Pons (tissue), 1 donor: Measurements from ENCODE around the gene C1orf159.
A peak's percentile ranks its signal among the peaks of the same experiment; 100 is the strongest.

Source experiments
- DNase-seq: peaks from one replicate; pipeline ENCODE4 v3.0.0-alpha.2; 2016; ENCODE audit warnings: low spot score

The C1orf159 gene

DNA sequence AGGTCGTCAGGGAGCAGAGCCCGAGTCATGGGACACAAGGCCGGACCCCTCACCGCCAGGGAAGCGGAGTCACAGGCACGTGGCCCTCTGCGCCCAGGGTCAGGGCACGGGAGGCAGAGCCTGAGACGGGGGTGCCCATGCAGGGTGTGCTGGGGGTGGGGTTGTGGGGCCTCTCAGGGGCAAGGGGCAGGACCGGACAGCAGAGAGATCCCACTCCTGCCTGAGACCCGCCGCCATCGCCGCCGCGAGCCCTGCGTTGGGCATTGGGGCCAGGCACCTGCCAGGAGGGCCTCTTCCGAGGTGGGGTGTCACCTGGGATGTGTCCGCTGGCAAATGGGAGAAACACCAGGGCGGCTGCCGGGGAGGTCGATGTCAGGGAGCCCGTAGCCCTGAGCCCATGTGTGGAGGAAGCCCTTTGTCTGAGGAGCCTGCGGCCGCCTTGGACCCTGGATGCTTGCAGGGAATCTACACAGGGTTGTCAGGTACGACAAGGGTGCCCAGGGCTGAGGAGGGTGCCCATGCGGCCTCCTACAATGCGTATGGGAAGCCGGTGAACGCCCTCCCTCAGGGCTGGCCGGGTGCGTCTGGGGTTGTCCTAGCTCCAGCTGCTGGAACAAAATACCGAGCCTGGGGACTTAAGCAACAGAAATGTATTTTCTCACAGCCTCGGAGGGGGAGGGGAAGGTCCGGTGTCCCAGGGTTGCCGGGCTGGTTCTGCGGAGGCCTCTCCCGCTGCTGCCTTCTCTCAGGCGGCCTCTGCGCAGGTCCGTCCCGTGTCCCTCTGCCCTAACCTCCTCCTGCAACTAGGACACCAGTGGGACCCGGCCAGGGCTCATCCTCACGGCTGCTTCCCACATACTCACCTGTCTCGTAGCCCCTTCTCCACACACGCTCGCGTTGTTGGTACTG is 16.4 kb upstream of the C1orf159 start:
- no peak for DNase-seq

- DNase-seq, result no peak
Measured at GRCh38 chr1:1130206-1131120, 14.6 kb upstream of the C1orf159 start.

- no peak for DNase-seq
Measured at GRCh38 chr1:1129381-1129821, 13.5 kb upstream of the C1orf159 start.

DNA sequence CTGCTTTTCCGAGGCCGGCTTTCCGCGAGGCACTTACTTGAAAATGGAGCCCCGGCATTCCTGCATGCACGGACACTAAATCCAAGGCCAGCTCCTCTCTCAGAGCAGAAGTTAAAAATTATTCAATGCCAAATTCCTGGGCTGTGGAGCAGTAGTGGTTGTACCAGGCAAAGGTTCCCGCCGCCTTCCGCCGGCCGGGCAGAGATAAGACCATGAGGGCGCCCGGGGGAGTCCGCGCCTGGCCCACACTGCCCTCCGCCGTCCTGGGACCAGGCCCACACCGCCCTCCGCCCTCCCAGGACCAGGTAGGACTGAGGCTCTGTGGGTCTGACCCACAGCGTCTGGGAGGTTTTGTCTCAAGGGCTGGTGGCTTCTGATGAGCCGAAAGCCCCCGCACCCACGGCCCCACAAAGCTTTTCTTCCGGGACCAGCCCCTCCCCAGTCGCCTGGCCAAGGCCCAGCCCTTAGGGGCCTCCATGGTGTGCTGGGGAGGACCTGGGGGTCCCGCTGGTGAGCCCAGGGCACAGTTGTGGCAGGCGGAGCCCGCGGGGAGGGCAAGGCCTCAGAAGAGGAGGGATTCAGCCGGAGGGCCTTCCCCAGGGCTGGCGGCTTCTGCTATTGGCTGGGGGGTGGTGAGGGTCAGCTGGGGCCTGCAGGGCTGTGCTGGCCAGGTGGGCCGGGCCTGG is 12.7 kb upstream of the C1orf159 start:
- DNase-seq, result no peak

DNA sequence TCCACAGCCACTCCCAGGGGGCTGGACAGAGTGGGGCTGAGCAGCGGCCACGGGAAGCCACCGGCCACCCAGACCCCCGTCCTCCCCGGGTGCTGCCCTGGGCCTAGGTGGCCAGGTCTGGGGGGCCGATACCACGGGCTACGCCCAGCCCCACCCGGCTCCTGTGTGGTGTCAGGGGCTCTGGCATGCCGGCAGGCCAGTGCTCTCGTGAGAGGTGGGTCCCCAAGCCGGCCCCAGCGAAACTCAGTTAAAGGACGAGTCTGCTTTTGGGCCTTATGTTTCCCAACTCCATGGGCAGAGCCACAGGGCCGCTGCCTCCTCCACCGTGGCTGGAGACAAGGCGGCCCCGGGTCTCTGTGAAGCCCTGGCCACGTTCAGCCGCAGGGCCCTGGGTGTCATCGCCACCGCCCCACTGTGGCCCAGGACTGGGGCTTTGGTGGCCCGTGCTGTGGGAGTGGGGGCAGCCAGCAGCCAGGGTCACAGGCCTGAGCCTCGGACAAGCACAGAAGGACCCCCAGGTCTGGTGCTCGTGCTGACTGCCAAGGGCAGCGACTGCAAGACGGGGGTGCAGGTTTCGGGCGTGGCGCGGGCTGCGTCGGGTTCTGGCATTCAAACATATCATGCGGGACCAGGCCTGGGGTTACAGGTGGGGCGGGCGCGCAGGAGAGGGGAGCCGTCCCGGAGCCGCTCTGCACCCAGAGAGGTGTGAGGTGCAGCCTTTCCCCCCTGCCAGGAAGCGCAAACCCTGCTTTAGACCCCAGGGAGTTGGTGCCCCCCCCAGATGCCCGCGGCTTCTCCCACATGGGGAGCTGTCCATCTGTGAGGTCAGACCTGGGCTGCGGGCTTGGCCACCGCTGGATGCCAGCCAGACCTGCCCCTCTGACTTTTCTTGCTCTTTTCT is 11.9 kb upstream of the C1orf159 start:
- DNase-seq, result no peak

DNA sequence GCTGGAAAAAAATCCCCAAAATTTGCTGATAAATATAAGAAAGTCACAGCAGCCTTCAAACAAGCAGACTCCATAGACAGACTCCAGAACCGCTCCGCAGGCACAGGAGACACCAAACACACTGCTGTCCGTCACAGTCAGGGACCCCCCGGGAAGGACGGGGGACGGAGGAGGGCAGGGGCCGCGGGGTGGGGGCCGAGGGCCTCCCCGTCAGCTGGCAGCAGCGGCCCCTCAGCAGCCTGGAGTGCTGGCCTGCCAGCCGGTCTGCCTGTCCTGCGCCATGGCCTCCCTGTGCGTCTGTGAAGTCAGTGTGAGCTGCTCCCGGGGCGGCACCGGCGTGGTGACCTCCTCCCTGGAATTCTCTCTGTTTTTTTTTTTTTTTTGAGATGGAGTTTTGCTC is 10.1 kb upstream of the C1orf159 start:
- no peak for DNase-seq

DNA sequence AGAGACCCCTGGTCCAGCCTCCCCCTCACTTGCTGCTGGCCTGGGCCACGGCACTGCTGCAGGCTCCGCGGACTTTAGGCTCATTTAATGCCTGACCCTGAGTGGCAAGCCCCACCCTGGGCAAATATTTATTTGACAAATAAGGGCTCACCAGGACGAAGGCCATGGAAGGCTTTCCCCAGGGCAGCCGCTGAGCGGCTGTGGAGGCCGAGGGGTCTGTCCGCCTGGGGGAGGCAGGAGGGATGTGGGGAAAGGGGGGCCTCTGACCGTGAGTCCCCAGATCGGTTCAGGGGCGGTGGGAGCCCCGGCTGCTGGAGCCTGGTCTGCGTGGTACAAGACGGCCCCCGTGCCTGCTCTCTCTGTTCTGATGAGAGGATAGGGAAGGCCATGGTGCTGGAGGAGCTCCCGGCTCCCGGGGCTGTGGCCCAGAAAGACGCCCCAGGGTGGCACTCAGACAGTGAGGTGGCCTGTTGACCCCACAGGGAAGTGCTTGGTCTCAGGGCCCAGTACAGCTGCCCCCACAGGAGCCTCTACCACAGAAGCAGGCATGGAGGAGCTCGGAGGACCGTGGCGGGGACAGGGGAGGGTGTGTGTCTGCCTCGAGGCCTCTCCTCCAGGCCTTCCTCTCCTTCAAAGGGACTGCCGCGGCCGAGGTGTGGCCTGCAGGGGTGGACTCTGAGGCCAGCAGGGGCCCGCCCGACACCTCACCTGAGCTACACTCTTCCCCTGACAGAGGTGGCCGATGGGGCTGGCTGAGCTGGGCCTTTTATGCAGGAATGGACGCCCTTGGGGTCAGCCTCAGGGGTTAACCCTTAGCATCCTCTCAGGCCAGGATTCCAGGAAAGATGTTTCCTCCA is 9.1 kb upstream of the C1orf159 start:
- no peak for DNase-seq

GRCh38 chr1:1124508-1124785 is 8.6 kb upstream of the C1orf159 start:
- no peak for DNase-seq

DNA sequence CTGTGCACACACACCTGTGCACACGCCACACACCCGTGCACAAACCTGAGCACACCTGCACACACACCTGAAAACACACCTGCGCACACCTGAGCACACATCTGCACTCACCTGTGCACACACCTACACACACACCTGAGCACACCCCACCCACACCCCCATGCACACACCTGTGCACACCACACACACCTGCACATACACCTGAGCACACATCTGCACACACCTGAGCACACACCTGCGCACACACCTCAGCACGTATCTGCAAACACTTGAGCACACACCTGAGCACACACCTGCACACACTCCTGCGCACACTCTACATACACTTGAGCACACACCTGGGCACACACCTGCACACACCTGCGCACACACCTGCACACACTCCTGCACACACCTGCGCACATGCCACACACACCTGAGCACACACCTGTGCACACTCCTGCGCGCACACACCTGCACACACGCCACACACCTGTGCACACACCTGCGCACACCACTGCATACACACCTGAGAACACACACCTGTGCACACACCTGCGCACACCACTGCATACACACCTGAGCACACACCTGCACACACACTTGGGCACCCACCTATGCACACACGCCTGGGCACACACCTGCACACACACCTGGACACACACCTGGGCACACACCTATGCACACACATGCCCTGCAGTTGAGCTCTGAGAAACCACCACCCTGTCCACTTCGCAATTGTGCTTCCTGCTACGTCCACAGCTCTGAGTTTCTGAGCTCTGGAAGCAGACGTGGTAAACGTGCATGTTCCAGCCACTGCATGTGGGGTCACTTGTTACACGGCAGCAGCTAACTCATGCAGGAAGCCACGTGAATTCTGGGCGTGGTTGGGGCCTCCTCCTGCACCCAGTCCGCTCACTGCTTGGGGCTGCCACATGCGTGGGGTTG is 8.0 kb upstream of the C1orf159 start:
- DNase-seq, result no peak

DNA sequence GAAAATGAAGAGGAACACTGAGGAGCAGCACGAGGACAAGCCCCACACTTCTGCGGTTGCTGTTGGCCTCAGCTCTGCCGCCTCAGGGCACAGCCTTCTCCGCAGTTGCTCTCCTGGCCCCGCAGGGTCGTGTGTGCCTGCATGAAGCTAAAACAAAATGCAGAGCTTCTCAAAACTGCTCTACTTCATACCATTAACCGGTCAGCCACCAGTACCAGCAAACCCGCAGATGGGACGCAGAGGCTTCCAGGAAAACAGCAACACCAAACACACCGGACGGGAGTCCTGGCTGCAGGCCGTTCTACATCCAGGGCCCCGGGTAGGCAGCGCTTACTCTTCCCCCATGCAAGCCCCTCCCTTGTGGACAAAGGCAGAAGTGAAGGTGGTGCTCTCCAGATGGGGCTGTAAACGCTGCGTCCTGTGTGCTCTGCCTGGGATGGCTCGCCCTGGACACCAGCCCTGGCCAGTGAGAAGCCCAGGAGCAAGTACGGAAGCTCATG is 7.1 kb upstream of the C1orf159 start:
- no peak for DNase-seq

DNA sequence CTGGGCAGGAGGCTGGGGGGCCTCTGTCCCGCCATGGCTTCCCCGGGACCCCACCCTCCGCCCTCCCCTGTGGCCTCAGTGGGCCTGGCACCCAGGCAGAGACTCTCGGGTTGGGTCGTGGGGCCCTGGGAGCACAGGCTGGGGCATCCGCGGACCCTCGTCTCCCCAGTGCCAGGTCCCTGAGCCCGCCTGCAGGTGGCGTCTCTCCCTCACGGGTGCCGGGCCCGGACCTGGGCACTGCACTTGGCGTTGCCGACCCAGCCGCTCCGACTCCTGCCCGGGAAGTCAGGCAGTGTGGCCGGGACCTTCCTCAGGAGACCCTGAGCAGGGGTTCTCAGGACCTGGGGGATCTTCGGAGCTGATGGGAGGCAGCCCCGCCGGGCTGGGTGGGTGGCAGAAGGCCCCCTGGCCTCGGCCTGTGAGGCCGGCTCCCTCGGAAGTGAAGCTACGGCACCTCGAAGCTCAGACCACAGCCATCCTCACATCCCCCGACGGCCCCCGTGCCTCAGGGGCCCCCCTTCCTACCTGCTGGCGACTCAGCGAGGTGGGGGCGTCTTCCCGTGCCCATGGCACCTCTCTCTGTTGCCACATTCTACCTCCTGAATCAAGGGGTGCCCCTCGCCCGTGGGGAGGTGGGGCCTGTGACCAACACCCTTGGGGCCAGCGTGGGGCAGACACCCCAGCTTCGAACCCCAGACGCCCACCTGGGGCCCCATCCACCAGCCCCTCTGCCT is 6.4 kb upstream of the C1orf159 start:
- DNase-seq, result peak; percentile 58

GRCh38 chr1:1121611-1122077 is 5.8 kb upstream of the C1orf159 start:
- DNase-seq, result no peak

DNA sequence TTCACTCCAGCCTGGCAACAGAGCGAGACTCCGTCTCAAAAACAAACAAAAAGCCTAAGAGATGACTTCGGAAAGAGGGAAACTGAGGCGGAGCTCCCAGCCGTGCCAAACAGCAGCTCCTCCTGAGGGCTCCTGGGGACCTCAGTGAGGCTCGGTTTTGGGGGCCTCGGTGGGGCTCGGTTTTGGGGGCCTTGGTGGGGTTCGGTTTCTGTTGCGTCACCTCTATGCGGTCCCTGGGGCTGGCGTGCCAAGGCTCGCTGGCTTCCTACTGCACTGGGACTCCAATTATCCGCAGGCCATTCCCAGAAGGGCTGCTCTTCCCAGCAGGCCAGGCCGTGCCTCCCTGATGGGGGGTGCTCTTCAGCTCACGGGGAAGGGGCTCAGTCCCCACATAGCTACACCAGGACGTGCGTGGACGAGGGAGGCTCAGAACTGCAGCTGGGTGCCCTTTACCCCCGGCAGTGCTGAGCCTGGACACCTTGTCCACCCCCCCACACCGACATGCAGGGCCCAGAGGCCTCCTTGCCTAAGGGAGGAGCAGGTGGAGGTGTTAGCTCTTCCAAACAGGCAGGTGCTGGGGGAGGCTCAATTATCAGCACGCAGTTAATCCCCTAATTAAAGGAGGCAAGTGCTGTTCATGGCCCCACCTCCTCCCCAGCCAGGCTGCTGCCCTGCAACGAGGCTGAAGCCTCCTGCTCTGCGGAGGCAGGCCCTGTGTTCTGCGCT is 5.1 kb upstream of the C1orf159 start:
- DNase-seq, result no peak

DNA sequence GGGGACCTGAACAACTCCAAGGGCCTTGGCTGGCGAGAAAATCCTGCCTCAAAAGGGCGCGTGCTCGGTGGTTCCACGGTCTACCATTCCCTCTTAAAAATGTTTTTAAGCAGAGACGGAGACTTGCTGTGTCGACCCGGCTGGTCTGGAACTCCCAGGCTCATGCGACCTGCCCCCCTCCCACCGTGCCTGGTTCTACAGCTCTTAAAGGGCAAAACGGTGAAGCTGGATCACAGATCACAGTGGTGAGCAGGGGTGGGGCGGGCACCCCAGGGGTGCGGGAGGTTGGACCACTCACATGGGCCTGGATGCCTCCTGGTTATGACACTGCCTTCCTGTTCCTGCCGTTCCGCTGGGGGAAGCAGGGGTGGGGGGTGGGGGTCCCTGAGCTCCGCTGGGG is 4.2 kb upstream of the C1orf159 start:
- no peak for DNase-seq

- DNase-seq, result no peak
Measured at GRCh38 chr1:1119272-1119890, 3.5 kb upstream of the C1orf159 start.

GRCh38 chr1:1118876-1119220 is 3.0 kb upstream of the C1orf159 start:
- no peak for DNase-seq
